ENCODE results near the gene KAZN.

KAZN gene

DNA sequence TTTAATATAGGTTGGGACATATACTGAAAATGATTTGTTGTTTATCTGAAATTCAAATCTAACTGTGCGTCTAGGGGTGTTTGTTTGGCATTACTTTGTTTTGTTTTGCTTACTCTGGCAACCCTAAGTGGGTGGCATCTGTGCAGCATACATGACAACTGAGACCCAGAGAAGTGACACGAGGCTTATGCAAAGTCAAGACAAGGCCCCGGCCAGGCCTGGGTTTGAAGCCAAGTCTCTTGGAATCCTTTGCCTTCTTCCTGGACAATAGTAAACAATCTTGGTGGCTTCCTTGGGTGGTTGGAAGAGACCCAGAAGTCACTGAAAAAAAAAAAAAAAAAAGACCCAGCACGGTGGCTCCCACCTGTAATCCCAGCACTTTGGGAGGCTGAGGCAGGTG lies 357.5 kb downstream of the KAZN start:
- TF ChIP-seq GATA2 (IDR thresholded peaks at IDR 0.05; ENCODE audit: low read depth, low read length) (no peak), GATA3 (IDR thresholded peaks at IDR 0.05; ENCODE audit: low read depth, low read length) (no peak)

- TF ChIP-seq GATA2 (IDR thresholded peaks at IDR 0.05; ENCODE audit: low read depth, low read length) (no peak), GATA3 (IDR thresholded peaks at IDR 0.05; ENCODE audit: low read depth, low read length) (no peak)
These were observed 358.2 kb downstream of the KAZN start for GRCh38 chr1:14956579-14957195.

DNA sequence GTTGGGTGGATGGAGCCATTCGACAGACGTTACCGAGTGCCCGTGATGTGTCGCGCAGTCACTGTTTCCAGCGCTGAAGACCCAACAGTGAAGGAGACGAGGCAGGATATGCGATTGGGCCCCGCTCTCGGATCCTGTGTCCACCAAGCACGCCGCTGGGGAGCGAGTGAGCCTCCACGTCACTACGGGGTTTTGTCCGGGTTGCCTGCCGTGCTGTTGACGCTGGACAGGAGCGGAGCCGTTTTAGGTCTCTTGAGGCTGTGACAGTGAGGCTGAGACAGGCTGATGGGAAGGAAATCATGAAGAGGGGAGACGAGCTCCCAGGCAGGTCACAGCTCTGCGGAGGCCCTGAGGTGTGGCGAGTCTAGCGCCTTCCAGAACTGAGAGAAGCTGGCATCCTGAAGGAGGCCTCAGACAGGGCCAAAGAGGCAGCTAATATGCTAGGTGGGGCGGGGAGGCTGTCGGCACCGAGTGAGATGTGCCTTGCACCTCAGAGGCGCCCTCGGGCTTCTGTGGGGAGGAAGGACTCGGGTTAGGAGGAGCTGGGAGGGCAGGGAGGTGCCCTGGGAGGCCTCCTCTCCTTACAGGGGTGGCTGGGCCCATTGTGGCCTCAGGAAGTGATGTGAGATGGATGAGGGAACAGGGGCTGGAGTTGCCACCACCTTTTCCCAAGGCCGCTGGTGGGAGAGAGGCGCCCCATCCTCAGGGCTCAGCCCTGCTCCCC lies 359.1 kb downstream of the KAZN start:
- no peak for TF ChIP-seq GATA2 (IDR thresholded peaks at IDR 0.05; ENCODE audit: low read depth, low read length)
- TF ChIP-seq GATA3 (IDR thresholded peaks at IDR 0.05; ENCODE audit: low read depth, low read length) = no peak

DNA sequence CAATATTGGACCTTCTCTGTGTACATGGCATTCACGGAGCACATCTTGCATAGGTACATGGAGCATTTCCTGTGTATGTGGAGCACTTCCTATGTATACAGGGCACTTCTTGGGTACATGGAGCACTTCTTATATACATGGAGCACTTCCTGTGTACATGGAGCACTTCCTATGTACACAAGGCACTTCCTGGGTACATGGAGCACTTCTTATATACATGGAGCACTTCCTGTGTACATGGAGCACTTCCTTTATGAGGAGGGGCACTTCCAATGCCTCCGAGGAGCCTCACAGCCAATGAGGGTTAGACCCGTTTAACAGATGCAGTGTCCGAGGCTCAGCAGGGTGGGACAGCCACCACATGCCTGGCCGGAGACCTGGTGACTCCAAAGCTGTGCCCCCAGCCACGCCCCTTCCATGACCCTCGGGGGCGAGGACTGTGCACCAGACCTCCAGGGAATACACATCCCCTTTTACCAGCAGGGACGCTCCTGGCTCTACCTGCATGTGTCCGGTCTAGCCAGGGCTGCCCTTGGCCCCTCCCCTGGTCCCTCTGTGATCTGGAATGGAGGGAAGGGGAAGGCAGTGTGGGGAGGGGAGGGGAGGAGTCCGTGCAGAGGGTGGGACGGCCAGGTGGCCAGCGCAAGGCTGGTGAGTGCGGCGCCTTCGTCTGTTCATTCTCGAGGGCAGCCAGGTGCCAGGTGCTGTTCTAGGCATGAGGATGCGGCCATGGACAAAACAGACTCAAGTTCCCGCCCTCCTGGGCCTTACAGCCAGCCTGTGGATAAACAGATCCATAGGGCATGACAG lies 360.0 kb downstream of the KAZN start:
- no peak for TF ChIP-seq GATA2 (IDR thresholded peaks at IDR 0.05; ENCODE audit: low read depth, low read length)
- no peak for TF ChIP-seq GATA3 (IDR thresholded peaks at IDR 0.05; ENCODE audit: low read depth, low read length)

- no peak for TF ChIP-seq GATA2 (IDR thresholded peaks at IDR 0.05; ENCODE audit: low read depth, low read length)
- no peak for TF ChIP-seq GATA3 (IDR thresholded peaks at IDR 0.05; ENCODE audit: low read depth, low read length)
These were observed 360.7 kb downstream of the KAZN start for GRCh38 chr1:14959059-14959694.

- TF ChIP-seq GATA2 (IDR thresholded peaks at IDR 0.05; ENCODE audit: low read depth, low read length) (no peak), GATA3 (IDR thresholded peaks at IDR 0.05; ENCODE audit: low read depth, low read length) (no peak)
These were observed 363.3 kb downstream of the KAZN start for GRCh38 chr1:14961661-14962267.

GRCh38 chr1:14962407-14962806 lies 363.9 kb downstream of the KAZN start:
- TF ChIP-seq GATA2 (IDR thresholded peaks at IDR 0.05; ENCODE audit: low read depth, low read length) (no peak), GATA3 (IDR thresholded peaks at IDR 0.05; ENCODE audit: low read depth, low read length) (no peak)

GRCh38 chr1:14964711-14965055 lies 366.2 kb downstream of the KAZN start:
- no peak for TF ChIP-seq GATA2 (IDR thresholded peaks at IDR 0.05; ENCODE audit: low read depth, low read length)
- no peak for TF ChIP-seq GATA3 (IDR thresholded peaks at IDR 0.05; ENCODE audit: low read depth, low read length)

- TF ChIP-seq GATA2 (IDR thresholded peaks at IDR 0.05; ENCODE audit: low read depth, low read length) (peak; percentile 12; the same call in 1 of the 2 replicates), GATA3 (IDR thresholded peaks at IDR 0.05; ENCODE audit: low read depth, low read length) (no peak)
These were observed 369.9 kb downstream of the KAZN start for GRCh38 chr1:14968251-14968851.

DNA sequence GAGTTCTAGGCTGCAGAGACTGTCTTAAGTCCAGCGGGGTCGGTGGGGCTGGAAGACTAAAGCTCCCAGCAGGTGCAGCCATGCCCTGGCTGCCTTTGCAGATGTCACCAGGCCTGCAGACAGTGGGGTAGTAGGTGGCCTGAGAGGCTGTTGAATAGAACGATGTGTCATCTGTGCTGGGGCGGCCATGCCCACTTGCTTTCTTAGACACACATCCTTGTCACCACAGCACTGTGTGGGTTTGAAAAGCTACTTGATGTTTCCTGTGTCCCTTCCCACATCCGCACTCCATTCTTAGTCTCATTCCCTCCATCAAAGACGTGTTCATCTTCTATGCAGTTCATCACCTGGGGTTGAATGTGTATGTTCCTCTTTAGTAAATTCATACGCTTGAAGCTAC lies 370.5 kb downstream of the KAZN start:
- no peak for TF ChIP-seq GATA2 (IDR thresholded peaks at IDR 0.05; ENCODE audit: low read depth, low read length)
- TF ChIP-seq GATA3 (IDR thresholded peaks at IDR 0.05; ENCODE audit: low read depth, low read length) = no peak

GRCh38 chr1:14970115-14970798 lies 371.8 kb downstream of the KAZN start:
- no peak for TF ChIP-seq GATA3 (IDR thresholded peaks at IDR 0.05; ENCODE audit: low read depth, low read length)
- no peak for TF ChIP-seq GATA2 (IDR thresholded peaks at IDR 0.05; ENCODE audit: low read depth, low read length)

GRCh38 chr1:14970799-14971141 lies 372.3 kb downstream of the KAZN start:
- TF ChIP-seq GATA3 (IDR thresholded peaks at IDR 0.05; ENCODE audit: low read depth, low read length) (no peak), GATA2 (IDR thresholded peaks at IDR 0.05; ENCODE audit: low read depth, low read length) (no peak)

DNA sequence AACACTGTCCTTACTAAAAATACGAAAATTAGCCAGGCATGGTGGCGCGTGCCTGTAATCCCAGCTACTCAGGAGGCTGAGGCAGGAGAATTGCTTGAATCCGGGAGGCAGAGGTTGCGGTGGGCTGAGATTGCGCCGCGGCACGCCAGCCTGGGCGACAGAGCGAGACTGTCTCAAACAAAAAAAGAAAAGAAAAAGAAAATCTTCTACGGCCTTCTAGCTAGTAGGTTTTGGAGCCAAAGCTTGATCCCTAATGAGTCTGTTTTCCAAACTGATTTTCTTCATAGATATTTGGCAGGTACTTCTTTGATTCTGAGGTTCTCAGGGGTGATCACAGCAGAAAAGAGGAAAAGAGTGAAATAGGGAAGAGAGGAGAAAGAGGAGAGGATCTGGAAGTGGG lies 372.7 kb downstream of the KAZN start:
- no peak for TF ChIP-seq GATA3 (IDR thresholded peaks at IDR 0.05; ENCODE audit: low read depth, low read length)
- no peak for TF ChIP-seq GATA2 (IDR thresholded peaks at IDR 0.05; ENCODE audit: low read depth, low read length)

All from SH-SY5Y (cell line).